ENCODE measurements around the gene ARMC9. TPM values are rescaled to one million over a fixed set of nuclear protein-coding genes. Genes with fewer than 3 reads are reported as not detected.

ARMC9 gene
- total and polyA plus RNA-seq, 2 of the 13 experiments (the other 11 are each of a cell fraction or from before 2014, with no cell fraction given), result 9.1 to 12.8 TPM

- TF ChIP-seq, protein P1, sequence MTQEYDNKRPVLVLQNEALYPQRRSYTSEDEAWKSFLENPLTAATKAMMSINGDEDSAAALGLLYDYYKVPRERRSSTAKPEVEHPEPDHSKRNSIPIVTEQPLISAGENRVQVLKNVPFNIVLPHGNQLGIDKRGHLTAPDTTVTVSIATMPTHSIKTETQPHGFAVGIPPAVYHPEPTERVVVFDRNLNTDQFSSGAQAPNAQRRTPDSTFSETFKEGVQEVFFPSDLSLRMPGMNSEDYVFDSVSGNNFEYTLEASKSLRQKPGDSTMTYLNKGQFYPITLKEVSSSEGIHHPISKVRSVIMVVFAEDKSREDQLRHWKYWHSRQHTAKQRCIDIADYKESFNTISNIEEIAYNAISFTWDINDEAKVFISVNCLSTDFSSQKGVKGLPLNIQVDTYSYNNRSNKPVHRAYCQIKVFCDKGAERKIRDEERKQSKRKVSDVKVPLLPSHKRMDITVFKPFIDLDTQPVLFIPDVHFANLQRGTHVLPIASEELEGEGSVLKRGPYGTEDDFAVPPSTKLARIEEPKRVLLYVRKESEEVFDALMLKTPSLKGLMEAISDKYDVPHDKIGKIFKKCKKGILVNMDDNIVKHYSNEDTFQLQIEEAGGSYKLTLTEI (CRISPR knock-in tag; conservative IDR thresholded peaks at IDR 0.05), result no peak
- no peak for TF ChIP-seq BCL3 (CRISPR knock-in tag; IDR thresholded peaks at IDR 0.05)
- no peak for TF ChIP-seq FOXK1 (CRISPR knock-in tag; IDR thresholded peaks at IDR 0.05; ENCODE audit: borderline replicate concordance, low read depth)
- no peak for TF ChIP-seq LBX2 (CRISPR knock-in tag; IDR thresholded peaks at IDR 0.05; ENCODE audit: borderline replicate concordance)
- TF ChIP-seq CEBPG (CRISPR knock-in tag; IDR thresholded peaks at IDR 0.05), result no peak
- no peak for TF ChIP-seq CBX5 (CRISPR knock-in tag; IDR thresholded peaks at IDR 0.05; ENCODE audit: borderline replicate concordance)
- TF ChIP-seq, protein P2, sequence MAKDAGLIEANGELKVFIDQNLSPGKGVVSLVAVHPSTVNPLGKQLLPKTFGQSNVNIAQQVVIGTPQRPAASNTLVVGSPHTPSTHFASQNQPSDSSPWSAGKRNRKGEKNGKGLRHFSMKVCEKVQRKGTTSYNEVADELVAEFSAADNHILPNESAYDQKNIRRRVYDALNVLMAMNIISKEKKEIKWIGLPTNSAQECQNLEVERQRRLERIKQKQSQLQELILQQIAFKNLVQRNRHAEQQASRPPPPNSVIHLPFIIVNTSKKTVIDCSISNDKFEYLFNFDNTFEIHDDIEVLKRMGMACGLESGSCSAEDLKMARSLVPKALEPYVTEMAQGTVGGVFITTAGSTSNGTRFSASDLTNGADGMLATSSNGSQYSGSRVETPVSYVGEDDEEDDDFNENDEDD (CRISPR knock-in tag; IDR thresholded peaks at IDR 0.05; ENCODE audit: borderline replicate concordance), result no peak
- no peak for TF ChIP-seq MTERF4 (CRISPR knock-in tag; IDR thresholded peaks at IDR 0.05)
- TF ChIP-seq, protein P3, sequence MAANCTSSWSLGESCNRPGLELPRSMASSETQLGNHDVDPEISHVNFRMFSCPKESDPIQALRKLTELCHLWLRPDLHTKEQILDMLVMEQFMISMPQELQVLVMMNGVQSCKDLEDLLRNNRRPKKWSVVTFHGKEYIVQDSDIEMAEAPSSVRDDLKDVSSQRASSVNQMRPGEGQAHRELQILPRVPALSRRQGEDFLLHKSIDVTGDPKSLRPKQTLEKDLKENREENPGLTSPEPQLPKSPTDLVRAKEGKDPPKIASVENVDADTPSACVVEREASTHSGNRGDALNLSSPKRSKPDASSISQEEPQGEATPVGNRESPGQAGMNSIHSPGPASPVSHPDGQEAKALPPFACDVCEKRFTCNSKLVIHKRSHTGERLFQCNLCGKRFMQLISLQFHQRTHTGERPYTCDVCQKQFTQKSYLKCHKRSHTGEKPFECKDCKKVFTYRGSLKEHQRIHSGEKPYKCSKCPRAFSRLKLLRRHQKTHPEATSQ (CRISPR knock-in tag; IDR thresholded peaks at IDR 0.05; ENCODE audit: borderline replicate concordance), result no peak
- 0 out of 2 replicates have a peak, but pooled peaks have one; percentile 37 for TF ChIP-seq ZNF20 (CRISPR knock-in tag; IDR thresholded peaks at IDR 0.05)
- TF ChIP-seq, protein P4, sequence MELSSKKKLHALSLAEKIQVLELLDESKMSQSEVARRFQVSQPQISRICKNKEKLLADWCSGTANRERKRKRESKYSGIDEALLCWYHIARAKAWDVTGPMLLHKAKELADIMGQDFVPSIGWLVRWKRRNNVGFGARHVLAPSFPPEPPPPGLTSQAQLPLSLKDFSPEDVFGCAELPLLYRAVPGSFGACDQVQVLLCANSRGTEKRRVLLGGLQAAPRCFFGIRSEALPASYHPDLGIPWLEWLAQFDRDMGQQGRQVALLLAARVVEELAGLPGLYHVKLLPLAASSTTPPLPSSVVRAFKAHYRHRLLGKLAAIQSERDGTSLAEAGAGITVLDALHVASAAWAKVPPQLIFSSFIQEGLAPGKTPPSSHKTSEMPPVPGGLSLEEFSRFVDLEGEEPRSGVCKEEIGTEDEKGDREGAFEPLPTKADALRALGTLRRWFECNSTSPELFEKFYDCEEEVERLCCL (CRISPR knock-in tag; IDR thresholded peaks at IDR 0.05; ENCODE audit: borderline replicate concordance), result peak; percentile 42; the same call in 1 of the 2 replicates
- peak; percentile 41; the same call in 1 of the 2 replicates for TF ChIP-seq ZBTB7B (CRISPR knock-in tag; IDR thresholded peaks at IDR 0.05)
- TF ChIP-seq ZGPAT (CRISPR knock-in tag; IDR thresholded peaks at IDR 0.05), result peak; percentile 54; the same call in 1 of the 2 replicates
- no peak for TF ChIP-seq ZSCAN21 (CRISPR knock-in tag; IDR thresholded peaks at IDR 0.05; ENCODE audit: borderline replicate concordance)
- no peak for TF ChIP-seq ZNF615 (CRISPR knock-in tag; IDR thresholded peaks at IDR 0.05; ENCODE audit: borderline replicate concordance)
- TF ChIP-seq ZNF274 (CRISPR knock-in tag; IDR thresholded peaks at IDR 0.05), result peak; percentile 29; the same call in 1 of the 2 replicates
- no peak for TF ChIP-seq ZFP36L2 (CRISPR knock-in tag; IDR thresholded peaks at IDR 0.05)
- TF ChIP-seq ZNF572 (CRISPR knock-in tag; IDR thresholded peaks at IDR 0.05), result no peak
These were observed 7.8 kb upstream of the ARMC9 start (continued) for GRCh38 chr2:231190531-231191197.

Measured in HepG2 (cell line).